GM18507 (cell line): ENCODE results near the gene SLC41A3.
"Not testable (repeated sequence)": the region's sequence is repeated elsewhere in the genome, so short reads cannot be mapped to it uniquely, and the experiment has no call there.

Experiments used
- DNase-seq: peaks from one replicate; pipeline ENCODE4 v3.0.0; 2011; ENCODE audit warnings: low read depth; ENCODE audit not compliant: insufficient read length; ENCODE audit errors: extremely low spot score
- FAIRE-seq: peaks from 2 replicates; lab custom pipeline; 2011; peaks lifted over from hg19 to GRCh38; lab: Jason Lieb, UNC

SLC41A3 gene

GRCh38 chr3:126060613-126061145, 23.2 kb downstream of the SLC41A3 start:
- FAIRE-seq, result no peak
- DNase-seq, result no peak

GRCh38 chr3:126058666-126059065, 25.3 kb downstream of the SLC41A3 start:
- no peak for FAIRE-seq

GRCh38 chr3:126057936-126058335, 26.0 kb downstream of the SLC41A3 start:
- FAIRE-seq (no peak), DNase-seq (no peak)

More at GRCh38 chr3:126058666-126059065, 25.3 kb downstream of the SLC41A3 start:
- no peak for DNase-seq

GRCh38 chr3:126057501-126057819, 26.5 kb downstream of the SLC41A3 start:
- no peak for DNase-seq
- FAIRE-seq, result no peak

- no peak for DNase-seq
- FAIRE-seq, result no peak
Observed at GRCh38 chr3:126056681-126057500, 27.0 kb downstream of the SLC41A3 start.

GRCh38 chr3:126056088-126056487, 27.8 kb downstream of the SLC41A3 start:
- DNase-seq (no peak), FAIRE-seq (no peak)

- FAIRE-seq (no peak), DNase-seq (no peak)
Observed at GRCh38 chr3:126054870-126055269, 29.1 kb downstream of the SLC41A3 start.

GRCh38 chr3:126053949-126054569, 29.9 kb downstream of the SLC41A3 start:
- DNase-seq, result no peak

GRCh38 chr3:126053513-126053912, 30.4 kb downstream of the SLC41A3 start:
- DNase-seq (no peak), FAIRE-seq (no peak)

More at GRCh38 chr3:126053949-126054569, 29.9 kb downstream of the SLC41A3 start:
- no peak for FAIRE-seq

GRCh38 chr3:126052196-126053058, 31.5 kb downstream of the SLC41A3 start:
- FAIRE-seq (peak; percentile 66), DNase-seq (peak; percentile 23)

GRCh38 chr3:126051741-126052140, 32.2 kb downstream of the SLC41A3 start:
- no peak for DNase-seq
- peak; percentile 47 for FAIRE-seq

- DNase-seq (no peak), FAIRE-seq (no peak)
Observed at GRCh38 chr3:126051234-126051633, 32.7 kb downstream of the SLC41A3 start.

- no peak for DNase-seq
- no peak for FAIRE-seq
Observed at GRCh38 chr3:126050626-126051025, 33.3 kb downstream of the SLC41A3 start.

- no peak for FAIRE-seq
- no peak for DNase-seq
Observed at GRCh38 chr3:126050050-126050392, 33.9 kb downstream of the SLC41A3 start.

- DNase-seq, result no peak
- FAIRE-seq, result no peak
Observed at GRCh38 chr3:126049289-126050049, 34.5 kb downstream of the SLC41A3 start.

- FAIRE-seq (no peak), DNase-seq (no peak)
Observed at GRCh38 chr3:126040386-126040785, 43.5 kb downstream of the SLC41A3 start.

- FAIRE-seq, result no peak
- no peak for DNase-seq
Observed at GRCh38 chr3:126039870-126040269, 44.1 kb downstream of the SLC41A3 start.

- not testable (repeated sequence) for DNase-seq, FAIRE-seq
Observed at GRCh38 chr3:126038791-126039190, 45.1 kb downstream of the SLC41A3 start.

- no peak for DNase-seq
- FAIRE-seq, result no peak
Observed at GRCh38 chr3:126036056-126036549, 47.8 kb downstream of the SLC41A3 start.
